HK-2 (cell line): ENCODE data around the gene DPP6.
"Not testable (repeated sequence)": the region's sequence is repeated elsewhere in the genome, so short reads cannot be mapped to it uniquely, and the experiment has no call there.

Experiments used
- DNase-seq: peaks from one replicate; pipeline ENCODE4 v3.0.0-alpha.2; 2018; ENCODE audit not compliant: unreplicated experiment

Gene DPP6

DNA sequence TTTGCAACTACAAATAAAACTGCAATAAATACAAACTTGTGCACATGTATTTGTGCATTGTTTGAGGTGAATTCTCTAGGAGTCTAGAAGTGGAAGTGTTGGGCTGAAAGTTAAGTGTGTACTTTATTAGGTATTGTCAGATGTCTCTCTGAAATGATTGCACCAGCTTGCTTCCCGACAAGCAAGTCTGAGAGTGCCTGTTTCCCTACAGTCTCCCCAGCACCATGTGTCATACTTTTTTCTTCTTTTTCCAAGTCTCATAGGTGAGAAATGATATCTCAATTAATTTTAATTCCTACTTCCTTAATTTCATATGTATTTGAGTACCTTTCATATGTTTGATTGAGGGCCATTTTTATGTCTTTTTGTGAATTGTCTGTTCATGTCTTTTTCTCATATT is 614.6 kb downstream of the DPP6 start:
- DNase-seq: no peak

DNA sequence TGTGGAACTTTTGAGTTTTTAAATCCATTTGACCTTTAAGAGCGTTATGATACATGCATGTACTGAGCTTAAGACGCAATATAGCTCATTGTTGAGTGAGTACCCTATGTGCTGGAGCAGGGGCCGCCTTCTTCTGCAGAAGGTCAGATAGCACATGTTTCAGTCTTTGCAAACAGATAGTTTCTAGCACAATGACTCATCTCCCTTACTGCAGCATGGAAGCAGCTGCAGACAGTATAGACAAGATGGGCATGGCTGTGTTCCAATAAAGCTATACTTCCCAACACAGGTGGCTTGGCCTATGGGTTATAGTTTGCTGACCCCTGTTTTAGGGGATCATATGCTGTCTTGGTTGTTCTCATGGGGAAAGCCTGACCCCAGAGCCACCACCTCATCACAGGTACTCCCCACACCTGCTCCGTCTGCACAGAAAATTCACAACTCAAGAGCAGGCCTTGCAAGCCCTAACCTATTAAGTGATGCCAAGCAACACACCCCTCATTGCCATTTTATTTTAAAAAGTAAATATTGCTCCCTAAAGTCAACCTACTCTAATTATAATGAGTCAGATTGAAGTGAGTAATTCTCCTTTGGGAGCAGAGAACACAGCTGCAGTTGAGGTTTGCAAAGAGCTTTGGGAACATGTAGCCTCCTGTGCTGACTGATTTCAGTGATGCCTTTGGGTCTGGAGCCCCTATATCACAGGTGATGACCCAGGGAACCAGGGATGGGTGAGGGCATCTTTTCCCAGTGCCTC is 620.6 kb downstream of the DPP6 start:
- DNase-seq: no peak

- DNase-seq: no peak
Measured at GRCh38 chr7:154674191-154674590, 622.0 kb downstream of the DPP6 start.

DNA sequence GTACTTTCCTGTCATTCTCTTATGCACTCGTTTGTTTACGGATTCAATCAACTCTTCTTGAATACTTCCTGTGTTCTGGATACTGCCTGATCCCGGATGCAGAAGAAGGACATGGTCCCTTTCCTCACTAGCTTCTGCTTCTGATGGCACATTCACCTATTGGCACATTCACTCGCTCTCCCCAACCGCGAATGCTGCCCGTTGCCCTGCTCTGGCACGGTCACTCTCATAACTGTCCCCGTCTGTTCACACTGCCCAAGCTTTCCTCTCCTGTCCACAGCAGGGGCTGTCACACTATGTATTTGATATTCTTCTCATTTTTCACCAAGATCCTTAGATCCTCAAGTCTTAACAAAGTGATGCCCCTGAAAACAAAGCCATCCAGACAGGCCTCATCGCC is 623.4 kb downstream of the DPP6 start:
- no peak for DNase-seq

DNA sequence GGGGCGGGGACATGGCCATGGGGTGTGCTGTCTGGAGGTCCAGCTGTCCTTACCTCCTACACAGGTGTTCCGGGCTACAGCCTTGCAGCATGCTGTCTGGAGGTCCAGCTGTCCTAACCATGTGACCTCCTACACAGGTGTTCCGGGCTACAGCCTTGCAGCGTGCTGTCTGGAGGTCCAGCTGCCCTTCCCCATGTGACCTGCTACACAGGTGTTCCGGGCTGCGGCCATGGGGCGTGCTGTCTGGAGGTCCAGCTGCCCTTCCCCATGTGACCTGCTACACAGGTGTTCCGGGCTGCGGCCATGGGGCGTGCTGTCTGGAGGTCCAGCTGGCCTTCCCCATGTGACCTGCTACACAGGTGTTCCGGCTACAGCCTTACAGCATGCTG is 623.8 kb downstream of the DPP6 start:
- DNase-seq: not testable (repeated sequence)

DNA sequence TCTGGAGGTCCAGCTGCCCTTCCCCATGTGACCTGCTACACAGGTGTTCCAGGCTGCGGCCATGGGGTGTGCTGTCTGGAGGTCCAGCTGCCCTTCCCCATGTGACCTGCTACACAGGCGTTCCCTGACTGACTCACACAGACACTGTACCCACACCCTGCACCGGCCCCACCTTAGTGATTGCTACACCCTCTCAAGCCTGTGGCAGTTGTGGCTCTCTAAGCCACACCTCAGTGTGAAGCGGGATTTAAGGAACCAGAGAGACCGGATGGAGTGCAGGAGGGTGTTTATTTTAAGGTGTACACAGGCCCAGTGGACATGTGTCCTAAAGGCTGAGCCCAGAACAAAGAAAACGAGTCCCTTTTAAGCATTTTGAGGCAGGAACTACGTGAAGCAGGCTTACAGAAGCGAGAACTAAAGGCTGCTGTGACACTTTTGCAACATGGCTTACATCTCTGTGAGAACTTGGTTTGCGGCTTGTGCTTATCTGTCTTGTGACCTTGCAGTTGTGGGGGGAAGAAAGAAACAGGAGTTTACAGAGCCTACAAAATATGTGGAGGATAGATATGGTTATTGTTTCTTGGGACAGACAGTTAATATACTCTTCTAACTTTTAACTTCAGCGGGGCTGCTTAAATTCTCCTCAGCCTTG is 624.4 kb downstream of the DPP6 start:
- DNase-seq: no peak

- DNase-seq: no peak
Measured at GRCh38 chr7:154677454-154677853, 625.3 kb downstream of the DPP6 start.

GRCh38 chr7:154678001-154678550 is 625.9 kb downstream of the DPP6 start:
- not testable (repeated sequence) for DNase-seq

GRCh38 chr7:154679379-154680053 is 627.3 kb downstream of the DPP6 start:
- no peak for DNase-seq

DNA sequence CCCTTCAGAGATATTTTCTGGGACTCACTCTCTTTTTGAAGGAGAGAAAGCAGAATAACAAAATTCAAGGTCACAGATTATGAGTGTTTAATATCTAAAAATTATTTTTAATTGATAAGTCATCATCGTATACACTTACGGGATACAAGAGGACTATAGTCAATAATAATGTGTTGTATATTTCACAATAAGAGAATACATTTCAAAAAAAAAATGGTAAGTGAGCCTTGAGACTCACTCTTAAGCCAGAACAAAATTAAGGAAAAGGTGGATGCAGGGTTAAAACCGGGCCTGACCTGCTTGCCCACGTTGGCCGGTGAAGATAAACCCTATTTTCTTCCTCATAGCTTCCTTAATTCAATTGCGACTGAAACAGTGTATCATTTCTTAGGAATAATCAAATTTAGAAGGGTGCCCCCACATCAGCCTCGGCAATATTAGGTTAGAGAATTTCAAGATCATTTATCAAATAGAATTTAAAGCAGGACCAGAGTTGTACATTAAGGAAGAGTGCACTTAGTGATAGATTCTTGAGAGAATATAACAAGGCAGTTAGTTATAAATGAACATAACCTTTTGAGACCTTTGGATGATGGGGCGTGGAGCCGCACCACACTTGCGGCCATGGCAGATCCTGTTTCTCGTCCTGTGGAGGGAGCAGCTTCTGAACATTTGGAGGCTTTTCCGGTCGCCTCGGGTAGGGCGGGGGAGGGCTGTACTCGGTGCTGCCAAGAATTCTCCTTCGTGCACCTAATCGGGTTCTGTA is 628.9 kb downstream of the DPP6 start:
- DNase-seq: no peak

- no peak for DNase-seq
Measured at GRCh38 chr7:154682003-154682402, 629.8 kb downstream of the DPP6 start.

- no peak for DNase-seq
Measured at GRCh38 chr7:154684666-154685563, 632.7 kb downstream of the DPP6 start.

- DNase-seq: no peak
Measured at GRCh38 chr7:154685564-154685901, 633.3 kb downstream of the DPP6 start.

GRCh38 chr7:154686305-154686704 is 634.1 kb downstream of the DPP6 start:
- no peak for DNase-seq

- DNase-seq: no peak
Measured at GRCh38 chr7:154688952-154689351, 636.8 kb downstream of the DPP6 start.

- DNase-seq: no peak
Measured at GRCh38 chr7:154690411-154690810, 638.2 kb downstream of the DPP6 start.

DNA sequence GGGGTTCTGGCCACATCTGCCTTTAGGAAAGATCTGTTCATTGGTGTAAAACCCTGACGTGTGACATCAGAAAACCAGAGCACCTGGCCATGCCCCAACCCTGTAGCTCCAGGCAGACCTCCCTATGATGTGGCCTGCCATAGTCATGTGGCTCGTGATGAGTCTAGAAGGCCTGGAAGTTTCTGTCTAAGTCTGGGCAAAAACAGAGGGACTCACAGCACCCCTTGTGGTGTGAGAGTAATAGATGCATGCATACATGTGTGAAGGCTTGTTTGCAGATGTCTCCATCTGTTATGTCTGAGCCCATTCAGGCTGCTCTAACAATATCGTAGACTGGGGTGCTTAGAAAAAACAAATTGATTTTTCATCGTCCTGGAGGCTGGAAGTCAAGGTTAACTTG is 641.5 kb downstream of the DPP6 start:
- DNase-seq: no peak

DNA sequence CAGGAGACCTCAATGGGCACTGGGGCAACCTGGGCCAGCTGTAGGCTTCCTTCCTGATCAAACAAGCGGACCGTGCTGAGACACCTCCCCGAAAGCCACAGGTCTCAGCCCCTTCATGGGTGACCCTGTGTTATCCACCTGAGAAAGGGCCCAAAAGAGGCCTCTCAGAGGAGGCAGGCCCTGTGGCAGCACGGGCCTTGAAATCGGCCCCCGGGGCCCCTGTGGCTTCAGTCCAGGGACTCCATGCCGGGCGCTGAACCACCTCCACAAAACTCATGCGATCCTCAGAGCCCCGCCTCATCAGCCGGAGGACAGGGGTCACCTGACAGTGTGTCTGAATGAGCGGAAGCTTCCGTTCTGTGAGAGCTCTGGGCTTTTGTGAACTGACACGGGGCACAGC is 643.6 kb downstream of the DPP6 start:
- DNase-seq: no peak

- no peak for DNase-seq
Measured at GRCh38 chr7:154696556-154696955, 644.4 kb downstream of the DPP6 start.

- no peak for DNase-seq
Measured at GRCh38 chr7:154698726-154699291, 646.6 kb downstream of the DPP6 start.

DNA sequence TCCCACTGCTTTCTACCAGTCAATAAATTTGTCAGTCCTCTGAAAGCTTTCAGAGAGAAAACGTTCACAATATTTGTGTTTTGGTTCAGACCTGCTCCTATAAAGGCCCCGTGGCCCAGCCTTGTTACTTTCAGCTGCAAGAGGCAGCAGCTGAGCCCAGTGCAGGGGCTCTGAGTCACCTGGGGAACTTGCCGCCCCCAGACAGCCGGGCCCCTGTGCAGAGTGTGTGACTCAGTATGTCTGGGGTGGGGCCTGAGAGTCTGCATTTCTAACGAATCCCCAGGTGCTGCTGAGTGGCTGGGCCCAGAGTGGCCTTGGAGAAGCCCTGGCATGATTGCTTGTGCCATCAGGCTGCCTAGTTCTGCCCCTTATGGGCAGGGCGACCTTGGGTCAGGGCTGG is 647.2 kb downstream of the DPP6 start:
- no peak for DNase-seq
